ENCODE data around the gene ZNF511.
"Not testable (repeated sequence)": the region's sequence is repeated elsewhere in the genome, so short reads cannot be mapped to it uniquely, and the experiment has no call there.

Gene ZNF511

GRCh38 chr10:133308421-133309099 is at the start of gene ZNF511, which contains the start of gene TUBGCP2:
TSS of gene ZNF511 (plus strand) at chr10:133308914. CDS start at chr10:133308944, 30 bp downstream.
TSS of gene TUBGCP2 (minus strand) at chr10:133308872. CDS start at chr10:133302941, 5,931 bp downstream.
- DNase-seq (ENCODE audit: low spot score): peak; percentile 96

- no peak for DNase-seq (ENCODE audit: low spot score)
Measured at GRCh38 chr10:133259602-133259989, 49.1 kb upstream of the ZNF511 start.

GRCh38 chr10:133260895-133261725 is 47.6 kb upstream of the ZNF511 start:
- peak; percentile 79 for DNase-seq (ENCODE audit: low spot score)

- DNase-seq (ENCODE audit: low spot score): peak; percentile 96
Measured at GRCh38 chr10:133261726-133262325, 46.9 kb upstream of the ZNF511 start.

- DNase-seq (ENCODE audit: low spot score): no peak
Measured at GRCh38 chr10:133262696-133263095, 46.0 kb upstream of the ZNF511 start.

- DNase-seq (ENCODE audit: low spot score): no peak
Measured at GRCh38 chr10:133263674-133264073, 45.0 kb upstream of the ZNF511 start.

- DNase-seq (ENCODE audit: low spot score): no peak
Measured at GRCh38 chr10:133264461-133264860, 44.3 kb upstream of the ZNF511 start.

GRCh38 chr10:133265052-133265451 is 43.7 kb upstream of the ZNF511 start:
- DNase-seq (ENCODE audit: low spot score): not testable (repeated sequence)

GRCh38 chr10:133266056-133266795 is 42.5 kb upstream of the ZNF511 start:
- DNase-seq (ENCODE audit: low spot score): no peak

- no peak for DNase-seq (ENCODE audit: low spot score)
Measured at GRCh38 chr10:133267293-133267692, 41.4 kb upstream of the ZNF511 start.

GRCh38 chr10:133267829-133268228 is 40.9 kb upstream of the ZNF511 start:
- no peak for DNase-seq (ENCODE audit: low spot score)

- DNase-seq (ENCODE audit: low spot score): no peak
Measured at GRCh38 chr10:133268532-133268931, 40.2 kb upstream of the ZNF511 start.

GRCh38 chr10:133269367-133269766 is 39.3 kb upstream of the ZNF511 start:
- DNase-seq (ENCODE audit: low spot score): no peak

GRCh38 chr10:133270204-133270603 is 38.5 kb upstream of the ZNF511 start:
- no peak for DNase-seq (ENCODE audit: low spot score)

- no peak for DNase-seq (ENCODE audit: low spot score)
Measured at GRCh38 chr10:133270773-133271297, 37.9 kb upstream of the ZNF511 start.

GRCh38 chr10:133271521-133272300 is 37.0 kb upstream of the ZNF511 start:
- no peak for DNase-seq (ENCODE audit: low spot score)

GRCh38 chr10:133272301-133272963 is 36.3 kb upstream of the ZNF511 start:
- no peak for DNase-seq (ENCODE audit: low spot score)

- no peak for DNase-seq (ENCODE audit: low spot score)
Measured at GRCh38 chr10:133272964-133273420, 35.7 kb upstream of the ZNF511 start.

GRCh38 chr10:133273534-133274143 is 35.1 kb upstream of the ZNF511 start:
- DNase-seq (ENCODE audit: low spot score): no peak

Data from GM03348 (cell line).